Measurements from ENCODE around the gene SLC4A2. TPM values are rescaled to one million over a fixed set of nuclear protein-coding genes. Genes with fewer than 3 reads are reported as not detected.

Gene SLC4A2
- total and polyA plus RNA-seq, 4 donors, result 27.5 to 98.8 (median 72.6) TPM

DNA sequence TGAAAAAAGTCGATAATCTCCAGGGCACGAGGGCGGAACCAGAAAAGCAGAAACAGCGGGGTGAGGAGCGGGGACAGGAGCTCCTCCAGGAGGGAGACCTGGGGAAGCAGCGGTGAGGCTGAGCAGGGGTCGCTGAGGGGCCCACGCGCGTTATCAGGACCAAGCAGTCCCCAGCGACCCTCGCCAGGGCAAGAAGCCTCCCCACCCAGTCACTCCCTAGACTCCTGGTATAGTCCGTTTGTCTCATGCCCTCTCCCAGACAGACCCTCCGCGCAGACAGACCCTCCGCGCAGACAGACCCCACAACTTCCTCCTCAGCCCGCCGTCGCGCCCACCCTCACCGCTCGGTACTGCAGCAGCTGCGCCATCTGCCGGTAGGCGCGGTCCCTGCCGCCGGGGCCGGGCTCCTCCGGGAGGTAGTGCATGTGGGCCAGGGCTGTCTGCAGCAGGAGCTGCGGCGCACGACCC, 41.4 kb upstream of the SLC4A2 start:
- H3K27ac ChIP-seq (ENCODE audit: low read depth in 1 of 2, low read length in 2 of 2), result no peak overlapping the region
- no peaks in the 10 kb centered on the region for H3K9me3 ChIP-seq (ENCODE audit: control insufficient read depth in 4 of 4, low read length in 3 of 4)
- H3K36me3 ChIP-seq (ENCODE audit: control insufficient read depth in 4 of 4, insufficient read depth in 3 of 4, low read depth in 1 of 4, low read length in 3 of 4), result no peaks in the 10 kb centered on the region
- peak; percentile 79 for DNase-seq (ENCODE audit: low spot score)
- H3K9ac ChIP-seq (ENCODE audit: low read depth in 1 of 2, low read length in 2 of 2), result no peak overlapping the region
- 7% methylated on average over 34 of the region's 34 CpGs for WGBS
- TF ChIP-seq, protein P1, sequence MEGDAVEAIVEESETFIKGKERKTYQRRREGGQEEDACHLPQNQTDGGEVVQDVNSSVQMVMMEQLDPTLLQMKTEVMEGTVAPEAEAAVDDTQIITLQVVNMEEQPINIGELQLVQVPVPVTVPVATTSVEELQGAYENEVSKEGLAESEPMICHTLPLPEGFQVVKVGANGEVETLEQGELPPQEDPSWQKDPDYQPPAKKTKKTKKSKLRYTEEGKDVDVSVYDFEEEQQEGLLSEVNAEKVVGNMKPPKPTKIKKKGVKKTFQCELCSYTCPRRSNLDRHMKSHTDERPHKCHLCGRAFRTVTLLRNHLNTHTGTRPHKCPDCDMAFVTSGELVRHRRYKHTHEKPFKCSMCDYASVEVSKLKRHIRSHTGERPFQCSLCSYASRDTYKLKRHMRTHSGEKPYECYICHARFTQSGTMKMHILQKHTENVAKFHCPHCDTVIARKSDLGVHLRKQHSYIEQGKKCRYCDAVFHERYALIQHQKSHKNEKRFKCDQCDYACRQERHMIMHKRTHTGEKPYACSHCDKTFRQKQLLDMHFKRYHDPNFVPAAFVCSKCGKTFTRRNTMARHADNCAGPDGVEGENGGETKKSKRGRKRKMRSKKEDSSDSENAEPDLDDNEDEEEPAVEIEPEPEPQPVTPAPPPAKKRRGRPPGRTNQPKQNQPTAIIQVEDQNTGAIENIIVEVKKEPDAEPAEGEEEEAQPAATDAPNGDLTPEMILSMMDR (IDR thresholded peaks at IDR 0.05; ENCODE audit: low read depth, low read length, missing input control), result peak; percentile 71
- TF ChIP-seq, protein P2, sequence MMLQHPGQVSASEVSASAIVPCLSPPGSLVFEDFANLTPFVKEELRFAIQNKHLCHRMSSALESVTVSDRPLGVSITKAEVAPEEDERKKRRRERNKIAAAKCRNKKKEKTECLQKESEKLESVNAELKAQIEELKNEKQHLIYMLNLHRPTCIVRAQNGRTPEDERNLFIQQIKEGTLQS (IDR thresholded peaks at IDR 0.05), result no peak
- peak; percentile 57 to 76 for TF ChIP-seq RAD21 (IDR thresholded peaks at IDR 0.05)
- H3K4me3 ChIP-seq (ENCODE audit: low read depth in 1 of 3, low read length in 3 of 3), result no peak overlapping the region
- H3K27me3 ChIP-seq (ENCODE audit: control insufficient read depth in 4 of 4, insufficient read depth in 4 of 4, low read length in 3 of 4), result peaks cover 0 to 2% (median 0%) of the 10 kb centered on the region in 4 donors
- peaks cover 6 to 23% (median 12%) of the 10 kb centered on the region in 4 donors for H3K4me1 ChIP-seq (ENCODE audit: control insufficient read depth in 4 of 4, insufficient read depth in 4 of 4, low read length in 3 of 4)

DNA sequence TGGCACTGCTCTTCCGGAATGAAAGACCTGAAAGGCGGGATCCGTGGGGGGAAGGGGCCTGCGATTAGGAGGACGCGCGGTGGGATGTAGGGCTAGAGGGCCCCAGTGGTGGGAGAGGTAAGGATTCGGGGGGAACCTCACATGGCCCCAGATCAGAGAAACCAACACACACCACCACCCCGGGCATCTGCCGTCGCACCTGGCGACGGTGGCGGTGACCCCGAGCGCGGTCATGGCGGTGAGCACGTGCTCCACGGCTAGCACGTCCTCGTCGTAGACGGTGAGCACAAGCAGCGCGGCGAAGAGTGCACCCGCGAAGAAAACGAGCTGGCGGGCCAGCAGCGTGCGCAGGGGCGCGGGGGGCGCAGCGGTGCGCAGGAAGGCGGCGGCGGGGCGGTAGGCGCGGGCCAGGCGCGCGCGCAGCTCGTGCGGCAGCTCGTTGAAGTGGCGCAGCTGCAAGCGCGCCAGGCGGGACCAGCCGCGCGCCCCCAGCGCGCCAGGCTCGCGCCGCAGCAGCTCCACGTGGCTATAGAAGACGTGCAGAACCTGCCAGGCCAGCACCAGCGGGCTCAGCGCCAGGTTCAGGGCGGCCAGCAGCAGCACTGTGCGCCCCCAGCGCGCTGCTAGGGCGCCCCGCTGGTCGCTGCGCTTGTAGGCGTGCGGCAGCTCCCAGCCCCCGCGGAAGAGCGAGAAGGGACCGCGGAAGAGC, 40.8 kb upstream of the SLC4A2 start:
- H3K4me3 ChIP-seq (ENCODE audit: low read depth in 1 of 3, low read length in 3 of 3), result peak overlapping the region in 1 of 3 donors; percentile 26
- H3K27me3 ChIP-seq (ENCODE audit: control insufficient read depth in 4 of 4, insufficient read depth in 4 of 4, low read length in 3 of 4), result peaks cover 0 to 2% (median 0%) of the 10 kb centered on the region in 4 donors
- H3K36me3 ChIP-seq (ENCODE audit: control insufficient read depth in 4 of 4, insufficient read depth in 3 of 4, low read depth in 1 of 4, low read length in 3 of 4), result no peaks in the 10 kb centered on the region
- H3K9ac ChIP-seq (ENCODE audit: low read depth in 1 of 2, low read length in 2 of 2), result no peak overlapping the region
- H3K9me3 ChIP-seq (ENCODE audit: control insufficient read depth in 4 of 4, low read length in 3 of 4), result no peaks in the 10 kb centered on the region
- TF ChIP-seq RAD21 (IDR thresholded peaks at IDR 0.05), result no peak
- TF ChIP-seq ZBTB33 (IDR thresholded peaks at IDR 0.05), result no peak
- TF ChIP-seq EGR1 (IDR thresholded peaks at IDR 0.05; ENCODE audit: low read depth in 2 of 2), result no peak
- TF ChIP-seq GABPA (IDR thresholded peaks at IDR 0.05 in 1 of 2, conservative IDR thresholded peaks at IDR 0.05 in 1 of 2), result no peak
- no peak for TF ChIP-seq JUND (IDR thresholded peaks at IDR 0.05)
- no peak for TF ChIP-seq RXRA (IDR thresholded peaks at IDR 0.05)
- no peak for TF ChIP-seq TAF1 (conservative IDR thresholded peaks at IDR 0.05)
- TF ChIP-seq FOXA2 (IDR thresholded peaks at IDR 0.05), result no peak
- TF ChIP-seq FOXA1 (IDR thresholded peaks at IDR 0.05), result no peak
- no peak for TF ChIP-seq YY1 (IDR thresholded peaks at IDR 0.05)
- no peak for TF ChIP-seq REST (IDR thresholded peaks at IDR 0.05)
- TF ChIP-seq NR2F2 (IDR thresholded peaks at IDR 0.05), result no peak
- TF ChIP-seq, protein P3, sequence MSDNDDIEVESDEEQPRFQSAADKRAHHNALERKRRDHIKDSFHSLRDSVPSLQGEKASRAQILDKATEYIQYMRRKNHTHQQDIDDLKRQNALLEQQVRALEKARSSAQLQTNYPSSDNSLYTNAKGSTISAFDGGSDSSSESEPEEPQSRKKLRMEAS (IDR thresholded peaks at IDR 0.05), result no peak
- TF ChIP-seq HNF4G (IDR thresholded peaks at IDR 0.05), result no peak
- no peak for TF ChIP-seq HNF4A (conservative IDR thresholded peaks at IDR 0.05)
- H3K4me1 ChIP-seq (ENCODE audit: control insufficient read depth in 4 of 4, insufficient read depth in 4 of 4, low read length in 3 of 4), result peaks cover 6 to 19% (median 12%) of the 10 kb centered on the region in 4 donors
- no peak overlapping the region for H3K27ac ChIP-seq (ENCODE audit: low read depth in 1 of 2, low read length in 2 of 2)
- 5% methylated on average over 82 of the region's 82 CpGs for WGBS
- DNase-seq (ENCODE audit: low spot score), result no peak
